PC-9 (cell line): ENCODE data around the gene TMEM266. TPM values are rescaled to one million over a fixed set of nuclear protein-coding genes. Genes with fewer than 3 reads are reported as not detected.
A peak's percentile ranks its signal among the peaks of the same experiment; 100 is the strongest.

Experiments used
- BruUV-seq: library from RNA; stranded (reverse); fragments of 400-500 nt; replicated peaks from 2 replicates; lab custom pipeline; 2021; lab: Mats Ljungman, UMichigan
- CTCF ChIA-PET: fragments of 300-600 bp; sonication (Branson Sonifier 250); formaldehyde crosslinking; loops from one replicate; lab custom pipeline; 2022; ENCODE audit warnings: antibody characterized with exemption; lab: Charles Lee
- POLR2A ChIA-PET: fragments of 300-600 bp; sonication (Branson Sonifier 250); formaldehyde crosslinking; loops from one replicate; lab custom pipeline; 2022; ENCODE audit warnings: antibody characterized with exemption; ENCODE audit not compliant: unreplicated experiment; lab: Charles Lee
- DNase-seq, 2 experiments: peaks; one replicate each; pipeline versions ENCODE4 v3.0.0 to v3.0.0-alpha.2; 2015 to 2022; ENCODE audit warnings: mixed read lengths in 1 of 2
- H2AFZ ChIP-seq: fragments of 200-600 bp; sonication (generic); 2 replicates; pipeline ENCODE4 v1.8.1; 2017; ENCODE audit warnings: antibody characterized with exemption
- H3F3A ChIP-seq: fragments of 200-600 bp; sonication (generic); 2 replicates; pipeline ENCODE4 v1.8.1; 2017; ENCODE audit warnings: antibody characterized with exemption, mild to moderate bottlenecking, low read depth; ENCODE audit not compliant: insufficient read depth
- H3K27ac ChIP-seq: fragments of 200-600 bp; sonication (generic); 2 replicates; pipeline ENCODE4 v1.6.1; 2016; ENCODE audit warnings: mixed run types
- H3K27me3 ChIP-seq: fragments of 200-600 bp; sonication (generic); 2 replicates; pipeline ENCODE4 v1.6.1; 2016; ENCODE audit warnings: low read depth, mixed run types; ENCODE audit not compliant: insufficient read depth
- H3K36me3 ChIP-seq: fragments of 200-600 bp; sonication (generic); 2 replicates; pipeline ENCODE4 v1.6.1; 2016; ENCODE audit warnings: low read depth, mixed run types
- H3K4me1 ChIP-seq: fragments of 200-600 bp; sonication (generic); replicated peaks from 2 replicates; pipeline ENCODE4 v1.6.1; 2016; ENCODE audit warnings: mixed run types; ENCODE audit not compliant: insufficient read depth
- H3K4me2 ChIP-seq: fragments of 200-600 bp; sonication (generic); 2 replicates; pipeline ENCODE4 v1.6.1; 2017; ENCODE audit warnings: mixed run types
- H3K4me3 ChIP-seq: fragments of 200-600 bp; sonication (generic); 2 replicates; pipeline ENCODE4 v1.6.1; 2016; ENCODE audit warnings: mixed run types
- H3K79me2 ChIP-seq: fragments of 200-600 bp; sonication (generic); 2 replicates; pipeline ENCODE4 v1.6.1; 2017; ENCODE audit warnings: low read depth, mixed run types
- H3K9me2 ChIP-seq: fragments of 200-600 bp; sonication (generic); 2 replicates; pipeline ENCODE4 v1.8.1; 2017; ENCODE audit warnings: mild to moderate bottlenecking; ENCODE audit not compliant: insufficient read depth
- H3K9me3 ChIP-seq: fragments of 200-600 bp; sonication (generic); 2 replicates; pipeline ENCODE4 v1.8.1; 2016; ENCODE audit warnings: low read depth; ENCODE audit not compliant: insufficient read depth
- H4K20me1 ChIP-seq: fragments of 200-600 bp; sonication (generic); 2 replicates; pipeline ENCODE4 v1.8.1; 2017; ENCODE audit not compliant: insufficient read depth
- EZH2 ChIP-seq: fragments of 200-600 bp; sonication (generic); IDR thresholded peaks from 2 replicates; pipeline ENCODE4 v1.8.0; 2017; ENCODE audit warnings: antibody characterized with exemption, low read depth
- intact Hi-C: fragments of 100-400 bp; cut with micrococcal nuclease; formaldehyde crosslinking; loops from one replicate; pipeline ENCODE4 v1.10.0; 2022; ENCODE audit not compliant: unreplicated experiment
- total RNA-seq: library from RNA; stranded (reverse); gene quantifications from 2 replicates; pipeline ENCODE4 v1.2.3, GENCODE V29; 2021
- TF ChIP-seq, protein P1 (sequence below): fragments of 200-600 bp; sonication (generic); conservative IDR thresholded peaks from 2 replicates; pipeline ENCODE4 v1.6.1; 2017; ENCODE audit warnings: mixed run types, antibody characterized with exemption, mild to moderate bottlenecking, moderate library complexity

Gene TMEM266
- total RNA-seq, 1 experiment from 2014 or later, result 0.41 TPM

DNA sequence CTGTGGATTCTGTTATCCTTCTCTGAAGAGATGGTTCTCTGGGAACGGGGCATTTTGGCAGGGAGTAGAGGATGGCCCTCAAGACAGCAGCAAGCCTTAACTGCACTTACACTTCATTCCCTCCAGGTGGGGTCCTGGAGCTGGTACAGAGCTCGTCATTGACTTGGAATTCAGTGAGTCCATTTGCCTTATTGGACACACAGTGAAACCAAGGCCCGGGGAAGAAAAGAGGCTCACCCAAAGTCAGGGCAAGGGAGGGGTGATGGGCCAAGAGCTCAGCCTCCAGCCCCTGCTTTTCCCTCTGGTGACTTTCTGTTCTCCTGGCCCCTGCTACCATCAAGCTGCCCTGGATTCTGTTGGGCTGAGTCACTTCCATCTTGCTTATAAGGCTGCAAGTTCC is 125.9 kb downstream of the TMEM266 start:
- H2AFZ ChIP-seq, result no peak overlapping the region

DNA sequence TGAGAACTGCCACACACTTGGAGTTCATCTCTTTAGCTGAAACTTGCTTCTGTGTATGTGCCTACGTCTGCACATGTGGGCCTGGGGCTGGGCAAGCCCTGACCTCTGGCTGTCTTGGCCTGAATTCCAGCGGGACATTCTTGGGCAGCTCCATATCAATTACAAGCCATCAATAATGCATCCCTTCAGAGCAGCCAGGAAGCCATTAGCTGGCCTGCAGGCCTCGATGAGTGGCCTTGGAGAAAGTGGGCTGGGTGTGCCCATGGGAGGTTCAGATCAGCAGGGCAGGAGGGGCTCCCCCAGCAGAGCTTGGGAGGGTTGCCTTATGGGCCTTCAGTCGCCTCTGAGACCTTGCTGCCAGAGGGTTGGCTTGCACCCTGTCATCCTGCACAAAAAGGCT is 127.4 kb downstream of the TMEM266 start:
- no peak overlapping the region for H2AFZ ChIP-seq
- no peaks in the 10 kb centered on the region for H3K27me3 ChIP-seq
- H3K9me3 ChIP-seq, result no peaks in the 10 kb centered on the region
- TF ChIP-seq EZH2, result no peak
- TF ChIP-seq, protein P1, sequence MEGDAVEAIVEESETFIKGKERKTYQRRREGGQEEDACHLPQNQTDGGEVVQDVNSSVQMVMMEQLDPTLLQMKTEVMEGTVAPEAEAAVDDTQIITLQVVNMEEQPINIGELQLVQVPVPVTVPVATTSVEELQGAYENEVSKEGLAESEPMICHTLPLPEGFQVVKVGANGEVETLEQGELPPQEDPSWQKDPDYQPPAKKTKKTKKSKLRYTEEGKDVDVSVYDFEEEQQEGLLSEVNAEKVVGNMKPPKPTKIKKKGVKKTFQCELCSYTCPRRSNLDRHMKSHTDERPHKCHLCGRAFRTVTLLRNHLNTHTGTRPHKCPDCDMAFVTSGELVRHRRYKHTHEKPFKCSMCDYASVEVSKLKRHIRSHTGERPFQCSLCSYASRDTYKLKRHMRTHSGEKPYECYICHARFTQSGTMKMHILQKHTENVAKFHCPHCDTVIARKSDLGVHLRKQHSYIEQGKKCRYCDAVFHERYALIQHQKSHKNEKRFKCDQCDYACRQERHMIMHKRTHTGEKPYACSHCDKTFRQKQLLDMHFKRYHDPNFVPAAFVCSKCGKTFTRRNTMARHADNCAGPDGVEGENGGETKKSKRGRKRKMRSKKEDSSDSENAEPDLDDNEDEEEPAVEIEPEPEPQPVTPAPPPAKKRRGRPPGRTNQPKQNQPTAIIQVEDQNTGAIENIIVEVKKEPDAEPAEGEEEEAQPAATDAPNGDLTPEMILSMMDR, result no peak
- no TSS peak for BruUV-seq
- H4K20me1 ChIP-seq, result no peaks in the 10 kb centered on the region
- ChIA-PET CTCF (interaction anchor here (0.6 kb wide), 1 partner anchor 912 kb away, joined by 3 read pairs; no protein-coding TSS in a partner anchor), POLR2A (no interaction called here)
- H3K4me3 ChIP-seq, result no peak overlapping the region
- H3K4me1 ChIP-seq, result peaks cover 11% of the 10 kb centered on the region
- H3F3A ChIP-seq, result 0 out of 2 replicates have a peak, but pooled peaks cover 5% of the 10 kb centered on the region
- no peak overlapping the region for H3K27ac ChIP-seq
- intact Hi-C loops, result no loop called here
- H3K4me2 ChIP-seq, result no peak overlapping the region
- H3K79me2 ChIP-seq, result no peaks in the 10 kb centered on the region
- H3K36me3 ChIP-seq, result no peaks in the 10 kb centered on the region
- no peaks in the 10 kb centered on the region for H3K9me2 ChIP-seq
- DNase-seq, result no peak

More for the DNA sequence above, 125.9 kb downstream of the TMEM266 start:
- no peaks in the 10 kb centered on the region for H3K9me3 ChIP-seq
- H3K9me2 ChIP-seq, result no peaks in the 10 kb centered on the region
- H3K79me2 ChIP-seq, result no peaks in the 10 kb centered on the region
- peaks cover 6% of the 10 kb centered on the region for H3K4me1 ChIP-seq
- ChIA-PET CTCF (interaction anchor here (0.7 to 1.0 kb wide), 2 partner anchors 11 to 50 kb away, joined by 3 to 7 read pairs; no protein-coding TSS in a partner anchor), POLR2A (interaction anchor here (0.5 to 0.7 kb wide), 2 partner anchors 11 to 901 kb away, joined by 3 to 4 read pairs; no protein-coding TSS in a partner anchor)
- BruUV-seq, result no TSS peak
- intact Hi-C loops, result no loop called here
- H3K4me3 ChIP-seq, result no peak overlapping the region
- TF ChIP-seq EZH2, result no peak
- TF ChIP-seq, protein P1, result peak; percentile 76
- H3F3A ChIP-seq, result no peaks in the 10 kb centered on the region
- no peak overlapping the region for H3K27ac ChIP-seq
- H3K36me3 ChIP-seq, result no peaks in the 10 kb centered on the region
- DNase-seq, result peak; percentile 48 to 58
- H3K27me3 ChIP-seq, result no peaks in the 10 kb centered on the region
- H4K20me1 ChIP-seq, result no peaks in the 10 kb centered on the region
- H3K4me2 ChIP-seq, result peak overlapping the region; percentile 18; the same call in 1 of the 2 replicates

DNA sequence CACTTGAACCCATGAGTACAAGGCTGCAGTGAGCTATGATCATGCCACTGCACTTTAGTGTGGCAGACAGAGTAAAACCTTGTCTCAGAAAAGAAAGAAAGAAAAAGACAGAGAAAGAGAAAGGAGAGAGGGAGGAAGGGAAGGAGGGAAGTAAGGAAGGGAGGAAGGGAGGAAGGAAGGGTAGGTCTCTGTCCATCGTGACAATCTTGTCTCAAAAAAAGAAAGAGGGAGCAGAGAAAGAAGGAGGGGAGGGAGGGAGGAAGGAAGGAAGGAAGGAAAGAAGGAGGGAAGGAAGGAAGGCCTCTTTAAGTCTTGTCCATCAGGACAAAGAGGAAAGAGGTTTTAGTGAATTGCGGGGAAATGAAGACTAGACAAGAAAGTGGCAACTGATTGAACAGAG is 129.3 kb downstream of the TMEM266 start:
- H3K27me3 ChIP-seq, result no peaks in the 10 kb centered on the region
- no peaks in the 10 kb centered on the region for H4K20me1 ChIP-seq
- intact Hi-C loops, result no loop called here
- ChIA-PET CTCF (interaction anchor here (0.7 kb wide), 1 partner anchor 222 kb away, joined by 3 read pairs; no protein-coding TSS in a partner anchor), POLR2A (no interaction called here)
- BruUV-seq, result no TSS peak
- 0 out of 2 replicates have a peak, but pooled peaks cover 5% of the 10 kb centered on the region for H3F3A ChIP-seq
- no peaks in the 10 kb centered on the region for H3K79me2 ChIP-seq
- H3K27ac ChIP-seq, result no peak overlapping the region
- H3K9me2 ChIP-seq, result no peaks in the 10 kb centered on the region
- no peak overlapping the region for H2AFZ ChIP-seq
- no peak for DNase-seq
- H3K36me3 ChIP-seq, result no peaks in the 10 kb centered on the region
- TF ChIP-seq EZH2, result no peak
- TF ChIP-seq, protein P1, result no peak
- no peak overlapping the region for H3K4me3 ChIP-seq
- no peaks in the 10 kb centered on the region for H3K9me3 ChIP-seq
- peaks cover 11% of the 10 kb centered on the region for H3K4me1 ChIP-seq
- H3K4me2 ChIP-seq, result no peak overlapping the region
